ENCODE results near the gene FAM3B. TPM values are rescaled to one million over a fixed set of nuclear protein-coding genes. Genes with fewer than 3 reads are reported as not detected.
A peak's percentile ranks its signal among the peaks of the same experiment; 100 is the strongest.

Gene FAM3B
- total and polyA plus RNA-seq, 2 of the 4 experiments (the other 2 are of a cell fraction), result not detected

DNA sequence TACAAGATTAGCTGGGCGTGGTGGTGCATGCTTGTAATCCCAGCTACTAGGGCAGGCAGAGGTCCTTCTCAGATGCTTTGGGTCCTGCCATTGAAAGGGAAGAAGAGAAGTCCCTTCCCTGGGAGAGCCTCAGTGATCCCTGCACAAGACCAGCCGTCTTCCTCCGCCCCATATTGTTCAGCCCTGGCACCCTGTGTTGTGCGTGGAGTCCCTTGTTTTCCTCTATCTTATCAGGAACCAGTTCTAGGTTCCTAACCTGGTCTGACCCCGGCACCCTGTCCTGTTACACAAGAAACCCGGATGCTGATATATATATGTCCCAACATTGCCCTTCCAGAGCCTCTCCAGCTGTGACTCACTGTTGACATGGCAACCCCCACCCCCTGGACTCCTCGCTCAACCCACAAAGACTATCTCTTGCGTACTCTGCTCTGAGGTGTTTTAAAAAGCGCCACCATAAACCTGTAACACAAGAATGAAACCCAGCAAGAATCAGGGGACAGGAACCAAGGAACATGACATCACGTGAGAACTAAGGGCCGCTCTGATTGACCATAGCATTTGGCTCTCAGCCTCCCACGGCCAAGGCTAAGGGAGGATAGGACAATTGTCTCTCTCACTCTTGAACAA lies 50.0 kb downstream of the FAM3B start:
- POLR2A ChIA-PET (ENCODE audit: unreplicated experiment), result no interaction called here
- CTCF ChIA-PET, result no interaction called here
- no peak overlapping the region for H2BK120ac ChIP-seq (ENCODE audit: low read depth, low read length)

More for the DNA sequence above, 50.0 kb downstream of the FAM3B start:
- Histone ChIP-seq H2BK5ac (ENCODE audit: low read depth, low read length, poor library complexity, severe bottlenecking) (no peak overlapping the region), H2AFZ (replicated peaks; ENCODE audit: low read length, poor library complexity) (no peak overlapping the region), H3K4ac (ENCODE audit: low read depth, low read length) (no peak overlapping the region), H3K27me3 (ENCODE audit: control insufficient read depth, insufficient read depth, low read length) (no peaks in the 10 kb centered on the region; the same call in 1 of the 2 replicates), H3K4me1 (ENCODE audit: control insufficient read depth, insufficient read depth, low read length) (peaks cover 8% of the 10 kb centered on the region), H2AK9ac (replicated peaks; ENCODE audit: low read depth, low read length, poor library complexity) (no peak overlapping the region), H3K56ac (ENCODE audit: extremely low read depth, insufficient read depth, low read length) (no peak overlapping the region), H3K9me3 (ENCODE audit: control insufficient read depth, insufficient read depth, low read length) (no peaks in the 10 kb centered on the region; the same call in 1 of the 2 replicates), H4K5ac (ENCODE audit: low read depth, low read length) (no peak overlapping the region), H3K4me2 (ENCODE audit: low read depth, low read length) (0 out of 2 replicates have a peak overlapping the region, but pooled peaks have one; percentile 23), H3K27ac (ENCODE audit: insufficient read depth, low read length) (no peak overlapping the region), H2BK20ac (ENCODE audit: low read depth, low read length) (no peak overlapping the region), H4K91ac (ENCODE audit: insufficient read depth, low read depth, low read length) (no peak overlapping the region), H3K4me3 (ENCODE audit: insufficient read depth, low read depth, low read length) (no peak overlapping the region), H4K20me1 (ENCODE audit: insufficient read depth, low read length) (no peaks in the 10 kb centered on the region), H3K18ac (ENCODE audit: low read depth, low read length) (no peak overlapping the region), H2AK5ac (ENCODE audit: low read depth, low read length) (no peak overlapping the region), H3K79me1 (ENCODE audit: low read depth in 1 of 2, low read length in 2 of 2) (no peaks in the 10 kb centered on the region), H3K36me3 (ENCODE audit: control insufficient read depth, insufficient read depth, low read length) (no peaks in the 10 kb centered on the region), H3K9ac (ENCODE audit: low read depth, low read length) (no peak overlapping the region), H4K8ac (ENCODE audit: low read depth in 2 of 2, low read length in 2 of 2) (no peak overlapping the region), H2BK15ac (ENCODE audit: low read depth, low read length) (no peak overlapping the region), H3K14ac (replicated peaks; ENCODE audit: low read depth, low read length) (no peak overlapping the region), H3K9me1 (ENCODE audit: insufficient read depth, low read length) (no peaks in the 10 kb centered on the region), H3K23ac (ENCODE audit: low read depth, low read length) (no peak overlapping the region)
- in situ Hi-C loops (cut with MboI; ENCODE audit: low sequenced_read_pairs) (no loop called here), intact Hi-C loops (cut with micrococcal nuclease) (no loop called here), dilution Hi-C loops (cut with HindIII; ENCODE audit: low sequenced_read_pairs, unreplicated experiment) (no loop called here)
- WGBS, 2 experiments (ENCODE audit: extremely low coverage in 2 of 2, insufficient read length in 1 of 2), result 75% methylated on average over 2 of the region's 12 CpGs; no CpG with 5 or more reads in 1 of the 2 experiments
- TF ChIP-seq CEBPB (IDR thresholded peaks at IDR 0.05; ENCODE audit: low read depth, low read length) (peak; percentile 75), CHD1 (IDR thresholded peaks at IDR 0.05; ENCODE audit: low read depth, low read length) (no peak), FOS (IDR thresholded peaks at IDR 0.05; ENCODE audit: low read depth, low read length) (0 out of 2 replicates have a peak, but pooled peaks have one; percentile 20)
- ATAC-seq (ENCODE audit: low read depth), result peak; percentile 57; the same call in 1 of the 2 replicates
- no TSS peak for BruUV-seq (replicated peaks)
- DNase-seq, result peak; percentile 73

Data from IMR-90 (cell line).